ENCODE measurements around the gene ENAH.

The ENAH gene

DNA sequence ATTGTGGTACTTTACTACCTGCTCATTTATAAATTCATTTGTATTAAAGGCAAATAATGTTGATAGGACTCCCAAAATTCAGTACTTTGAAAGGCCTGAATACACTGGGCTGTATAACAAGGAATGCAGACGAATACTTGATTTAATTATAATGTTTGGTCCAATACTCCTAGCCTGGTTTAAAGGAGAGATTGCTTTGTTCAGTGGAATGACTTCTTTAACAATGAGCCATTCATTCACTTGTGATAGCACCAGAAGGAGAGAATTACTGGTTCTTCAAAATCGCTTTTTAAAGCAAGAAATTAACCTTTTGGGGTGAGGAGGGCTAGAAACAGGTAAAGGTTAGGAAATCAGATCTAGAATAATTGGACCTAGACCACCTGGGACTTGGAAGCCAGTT lies 28.3 kb upstream of the ENAH start:
- Histone ChIP-seq H3K9me3 (ENCODE audit: low read length) (no peaks in the 10 kb centered on the region), H3K4me2 (ENCODE audit: low read length) (no peak overlapping the region), H3K4me3 (ENCODE audit: low read depth, low read length, poor library complexity, severe bottlenecking) (no peak overlapping the region), H4K20me1 (ENCODE audit: insufficient read depth, low read length) (no peaks in the 10 kb centered on the region), H3K79me2 (ENCODE audit: insufficient read depth, low read length) (no peaks in the 10 kb centered on the region), H3K4me1 (ENCODE audit: insufficient read depth, low read length, severe bottlenecking) (no peaks in the 10 kb centered on the region), H3K27ac (ENCODE audit: low read depth, low read length, poor library complexity, severe bottlenecking) (no peak overlapping the region), H3F3A (ENCODE audit: insufficient read depth, low read length) (no peaks in the 10 kb centered on the region), H3K27me3 (ENCODE audit: insufficient read depth, low read length) (no peaks in the 10 kb centered on the region), H2AFZ (ENCODE audit: low read length) (no peak overlapping the region), H3K9me2 (ENCODE audit: low read depth, low read length) (no peaks in the 10 kb centered on the region), H3K9ac (ENCODE audit: low read length) (no peak overlapping the region), H3K36me3 (ENCODE audit: insufficient read depth, low read length) (no peaks in the 10 kb centered on the region)
- TF ChIP-seq CTCF (IDR thresholded peaks at IDR 0.05; ENCODE audit: low read length), result no peak
- TF ChIP-seq EZH2 (IDR thresholded peaks at IDR 0.05; ENCODE audit: borderline replicate concordance, low read length), result no peak

GRCh38 chr1:225678545-225678944 lies 25.6 kb upstream of the ENAH start:
- Histone ChIP-seq H3K36me3 (ENCODE audit: insufficient read depth, low read length) (no peaks in the 10 kb centered on the region), H3K79me2 (ENCODE audit: insufficient read depth, low read length) (no peaks in the 10 kb centered on the region), H2AFZ (ENCODE audit: low read length) (no peak overlapping the region), H3K9me2 (ENCODE audit: low read depth, low read length) (no peaks in the 10 kb centered on the region), H3K4me3 (ENCODE audit: low read depth, low read length, poor library complexity, severe bottlenecking) (no peak overlapping the region), H3K9ac (ENCODE audit: low read length) (no peak overlapping the region), H4K20me1 (ENCODE audit: insufficient read depth, low read length) (no peaks in the 10 kb centered on the region), H3K9me3 (ENCODE audit: low read length) (no peaks in the 10 kb centered on the region), H3K27ac (ENCODE audit: low read depth, low read length, poor library complexity, severe bottlenecking) (no peak overlapping the region), H3K4me1 (ENCODE audit: insufficient read depth, low read length, severe bottlenecking) (no peaks in the 10 kb centered on the region), H3K4me2 (ENCODE audit: low read length) (no peak overlapping the region), H3K27me3 (ENCODE audit: insufficient read depth, low read length) (no peaks in the 10 kb centered on the region), H3F3A (ENCODE audit: insufficient read depth, low read length) (no peaks in the 10 kb centered on the region)
- TF ChIP-seq CTCF (IDR thresholded peaks at IDR 0.05; ENCODE audit: low read length) (no peak), EZH2 (IDR thresholded peaks at IDR 0.05; ENCODE audit: borderline replicate concordance, low read length) (no peak)

GRCh38 chr1:225677350-225678124 lies 24.6 kb upstream of the ENAH start:
- no peaks in the 10 kb centered on the region for H3K4me1 ChIP-seq (ENCODE audit: insufficient read depth, low read length, severe bottlenecking)
- no peaks in the 10 kb centered on the region for H3K9me2 ChIP-seq (ENCODE audit: low read depth, low read length)
- no peaks in the 10 kb centered on the region for H3K79me2 ChIP-seq (ENCODE audit: insufficient read depth, low read length)
- no peaks in the 10 kb centered on the region for H3K27me3 ChIP-seq (ENCODE audit: insufficient read depth, low read length)
- H4K20me1 ChIP-seq (ENCODE audit: insufficient read depth, low read length), result no peaks in the 10 kb centered on the region
- no peak overlapping the region for H2AFZ ChIP-seq (ENCODE audit: low read length)
- no peak overlapping the region for H3K27ac ChIP-seq (ENCODE audit: low read depth, low read length, poor library complexity, severe bottlenecking)
- H3K4me3 ChIP-seq (ENCODE audit: low read depth, low read length, poor library complexity, severe bottlenecking), result no peak overlapping the region
- H3K4me2 ChIP-seq (ENCODE audit: low read length), result no peak overlapping the region
- no peaks in the 10 kb centered on the region for H3K36me3 ChIP-seq (ENCODE audit: insufficient read depth, low read length)
- no peaks in the 10 kb centered on the region for H3K9me3 ChIP-seq (ENCODE audit: low read length)
- H3F3A ChIP-seq (ENCODE audit: insufficient read depth, low read length), result no peaks in the 10 kb centered on the region
- H3K9ac ChIP-seq (ENCODE audit: low read length), result no peak overlapping the region
- TF ChIP-seq EZH2 (IDR thresholded peaks at IDR 0.05; ENCODE audit: borderline replicate concordance, low read length), result no peak
- no peak for TF ChIP-seq CTCF (IDR thresholded peaks at IDR 0.05; ENCODE audit: low read length)
